RWPE1 (cell line): ENCODE measurements around the gene CDCA8.

ENCODE experiments used
- CTCF ChIA-PET: fragments of 350-600 bp; sonication (Branson Sonifier 250); formaldehyde crosslinking; extraction: SDS; loops from one replicate; lab custom pipeline; 2021; lab: Yijun Ruan, JAX
- POLR2A ChIA-PET: fragments of 400-600 bp; formaldehyde crosslinking; extraction: SDS; loops from one replicate; lab custom pipeline; 2020; ENCODE audit warnings: antibody characterized with exemption; ENCODE audit not compliant: low non-redundant PET; lab: Yijun Ruan, JAX
- DNase-seq: peaks from one replicate; pipeline ENCODE4 v3.0.0; 2012; ENCODE audit warnings: low spot score
- H3K27ac ChIP-seq: fragments of 450-650 bp; 2 replicates; pipeline ENCODE4 v1.5.1; 2017
- TF ChIP-seq, protein P1 (sequence below): fragments of 450-650 bp; conservative IDR thresholded peaks from 2 replicates; pipeline ENCODE4 v1.5.1; 2017; ENCODE audit warnings: low read depth, mild to moderate bottlenecking

CDCA8 gene

DNA sequence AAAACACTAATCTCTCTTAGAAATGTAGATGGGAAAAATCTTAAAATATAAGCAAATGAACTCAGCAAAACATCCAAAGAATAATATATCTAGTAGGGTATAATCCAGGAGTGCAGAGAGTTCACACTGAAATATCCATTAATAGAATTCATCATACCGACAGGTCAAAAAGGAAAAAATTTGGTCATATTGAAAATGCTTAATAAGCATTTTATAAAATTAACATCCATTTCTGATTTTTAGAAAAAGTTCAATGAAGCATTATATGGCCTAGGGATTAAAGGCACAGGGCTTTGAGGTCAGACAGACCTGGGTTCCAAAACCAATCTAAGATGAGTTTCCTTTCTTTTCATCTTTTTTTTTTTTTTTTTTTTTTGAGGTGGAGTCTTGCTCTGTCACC, 56.2 kb downstream of the CDCA8 start:
- ChIA-PET POLR2A (no interaction called here), CTCF (no interaction called here)
- no peak overlapping the region for H3K27ac ChIP-seq
- TF ChIP-seq, protein P1, sequence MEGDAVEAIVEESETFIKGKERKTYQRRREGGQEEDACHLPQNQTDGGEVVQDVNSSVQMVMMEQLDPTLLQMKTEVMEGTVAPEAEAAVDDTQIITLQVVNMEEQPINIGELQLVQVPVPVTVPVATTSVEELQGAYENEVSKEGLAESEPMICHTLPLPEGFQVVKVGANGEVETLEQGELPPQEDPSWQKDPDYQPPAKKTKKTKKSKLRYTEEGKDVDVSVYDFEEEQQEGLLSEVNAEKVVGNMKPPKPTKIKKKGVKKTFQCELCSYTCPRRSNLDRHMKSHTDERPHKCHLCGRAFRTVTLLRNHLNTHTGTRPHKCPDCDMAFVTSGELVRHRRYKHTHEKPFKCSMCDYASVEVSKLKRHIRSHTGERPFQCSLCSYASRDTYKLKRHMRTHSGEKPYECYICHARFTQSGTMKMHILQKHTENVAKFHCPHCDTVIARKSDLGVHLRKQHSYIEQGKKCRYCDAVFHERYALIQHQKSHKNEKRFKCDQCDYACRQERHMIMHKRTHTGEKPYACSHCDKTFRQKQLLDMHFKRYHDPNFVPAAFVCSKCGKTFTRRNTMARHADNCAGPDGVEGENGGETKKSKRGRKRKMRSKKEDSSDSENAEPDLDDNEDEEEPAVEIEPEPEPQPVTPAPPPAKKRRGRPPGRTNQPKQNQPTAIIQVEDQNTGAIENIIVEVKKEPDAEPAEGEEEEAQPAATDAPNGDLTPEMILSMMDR = no peak
- DNase-seq = no peak

DNA sequence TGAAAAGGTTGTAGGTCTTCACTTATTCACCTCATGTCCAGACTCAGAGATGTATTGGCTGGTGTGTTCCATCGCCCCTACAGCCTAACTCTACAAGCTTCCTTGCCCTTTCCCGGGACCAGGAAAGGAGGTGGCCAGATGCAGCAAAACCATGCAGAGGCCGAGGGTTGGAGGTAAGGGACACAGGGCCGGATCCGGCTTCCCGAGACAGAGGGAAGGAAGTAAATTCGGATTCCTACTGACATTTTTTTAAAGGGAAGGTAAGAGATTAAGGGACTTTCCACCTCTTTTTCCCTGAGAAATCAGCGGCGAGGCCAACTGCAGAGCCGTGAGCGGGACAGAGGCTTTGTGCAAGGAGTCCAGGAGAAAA, 59.9 kb downstream of the CDCA8 start:
- H3K27ac ChIP-seq = no peak overlapping the region
- CTCF ChIA-PET = no interaction called here

DNA sequence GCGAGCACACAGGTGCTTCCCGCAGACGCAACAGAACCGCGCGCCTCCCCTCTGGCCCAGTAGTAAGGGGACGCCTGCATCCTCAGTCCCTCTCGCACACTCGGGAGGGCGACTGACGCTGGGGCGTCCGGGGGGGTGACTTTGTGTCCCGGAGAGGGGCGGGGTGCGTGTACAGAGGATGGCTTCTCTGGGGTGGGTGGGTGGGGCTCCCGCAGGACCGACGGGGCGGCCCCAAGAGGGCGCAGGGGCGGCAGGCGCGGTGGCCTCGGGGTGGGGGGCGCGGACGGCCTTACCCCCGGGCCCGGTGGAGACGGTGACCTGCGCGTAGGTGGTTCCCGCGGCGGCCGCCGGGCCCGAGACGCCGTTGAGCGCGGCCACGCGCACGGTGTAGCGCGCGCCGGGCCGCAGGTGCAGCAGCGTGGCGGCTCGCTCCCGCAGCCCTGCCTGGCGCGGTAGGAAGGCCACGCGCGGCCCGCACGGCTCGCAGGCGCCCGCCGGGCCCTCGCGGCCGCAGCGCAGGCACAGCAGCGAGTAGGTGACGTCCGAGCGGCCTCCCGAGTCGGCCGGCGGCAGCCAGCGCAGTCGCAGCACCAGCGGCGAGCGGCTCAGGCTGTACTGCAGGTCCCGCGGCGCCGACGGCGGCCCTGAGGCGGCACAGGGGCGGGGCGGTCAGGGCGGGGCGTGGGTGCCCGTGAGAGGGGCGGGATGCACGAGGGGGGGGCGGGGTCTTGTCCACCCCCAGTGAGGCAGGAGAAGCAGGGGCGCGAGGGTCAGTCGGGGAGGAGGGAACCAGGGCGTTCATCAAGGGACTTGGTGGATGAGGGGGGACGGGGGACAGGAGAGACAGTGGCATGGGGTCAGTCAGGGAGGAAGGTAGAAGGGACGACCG, 60.5 kb downstream of the CDCA8 start:
- no peak overlapping the region for H3K27ac ChIP-seq
- CTCF ChIA-PET = no interaction called here
- POLR2A ChIA-PET = no interaction called here
- TF ChIP-seq, protein P1 = no peak
- no peak for DNase-seq

More for the DNA sequence above, 59.9 kb downstream of the CDCA8 start:
- POLR2A ChIA-PET = no interaction called here
- TF ChIP-seq, protein P1 = no peak
- DNase-seq = no peak

DNA sequence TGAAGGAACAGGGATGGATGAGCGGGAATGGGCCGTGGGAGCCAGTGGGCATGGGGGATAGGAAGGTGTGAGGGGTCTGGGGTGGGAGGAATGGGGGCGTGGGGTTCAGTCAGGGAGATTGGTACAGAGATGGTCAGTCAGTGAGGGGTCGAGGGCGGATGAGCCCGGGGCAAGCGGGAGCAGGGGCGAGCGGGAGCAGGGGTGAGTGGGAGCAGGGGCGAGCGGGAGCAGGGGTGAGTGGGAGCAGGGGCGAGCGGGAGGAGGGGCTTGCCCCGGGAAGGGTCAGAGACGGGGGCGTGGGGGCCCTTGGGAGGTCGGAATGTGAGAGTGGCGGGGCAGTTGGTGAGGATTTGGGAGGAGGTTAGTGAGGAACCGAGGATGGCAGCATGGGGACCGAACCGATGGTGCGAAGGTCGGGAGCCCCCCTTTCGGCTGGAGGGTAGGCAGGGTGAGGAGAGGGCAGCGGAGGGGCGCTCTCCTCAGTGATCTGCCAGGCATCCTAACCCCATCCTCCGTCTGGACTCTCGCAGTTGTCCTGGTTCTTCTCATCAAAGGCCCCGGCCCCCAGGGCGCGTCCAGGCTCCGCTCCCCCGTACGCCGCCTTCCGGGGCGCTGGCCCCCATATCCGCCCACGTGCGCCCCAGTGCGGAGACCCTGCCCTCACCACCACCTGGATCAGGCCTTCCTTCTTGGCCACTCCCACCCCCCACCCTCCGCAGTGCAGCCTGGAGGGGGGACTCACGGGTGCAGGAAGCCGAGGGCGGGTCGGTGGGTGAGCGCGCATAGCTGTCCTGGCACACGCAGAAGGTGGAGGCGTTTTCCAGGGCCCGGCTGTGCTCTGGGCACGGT, 61.4 kb downstream of the CDCA8 start:
- CTCF ChIA-PET = interaction anchor here (0.7 kb wide), 1 partner anchor 129 kb away, joined by 3 read pairs; no protein-coding TSS in a partner anchor
- POLR2A ChIA-PET = no interaction called here
- DNase-seq = no peak
- TF ChIP-seq, protein P1 = no peak
- no peak overlapping the region for H3K27ac ChIP-seq

DNA sequence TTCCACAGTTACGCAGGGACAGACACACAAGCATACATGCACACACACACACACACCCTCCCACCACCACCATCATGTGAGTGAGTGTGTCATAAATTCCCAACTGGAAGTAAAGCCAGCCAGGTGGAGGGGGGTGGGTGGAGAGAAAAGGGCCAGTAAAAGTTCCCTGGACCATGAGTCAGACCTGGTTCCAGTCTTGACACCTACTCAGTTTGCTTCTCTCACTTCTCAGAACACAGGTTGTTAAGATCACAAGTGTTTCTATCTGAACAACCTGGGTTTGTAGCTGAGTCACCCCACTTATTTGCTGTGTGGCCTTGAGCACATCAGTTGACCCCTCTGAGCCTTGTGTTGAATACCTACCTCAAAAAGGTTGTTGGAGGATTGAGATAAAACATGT, 63.0 kb downstream of the CDCA8 start:
- ChIA-PET POLR2A (no interaction called here), CTCF (no interaction called here)
- peak; percentile 63 for DNase-seq
- TF ChIP-seq, protein P1 = no peak
- no peak overlapping the region for H3K27ac ChIP-seq

DNA sequence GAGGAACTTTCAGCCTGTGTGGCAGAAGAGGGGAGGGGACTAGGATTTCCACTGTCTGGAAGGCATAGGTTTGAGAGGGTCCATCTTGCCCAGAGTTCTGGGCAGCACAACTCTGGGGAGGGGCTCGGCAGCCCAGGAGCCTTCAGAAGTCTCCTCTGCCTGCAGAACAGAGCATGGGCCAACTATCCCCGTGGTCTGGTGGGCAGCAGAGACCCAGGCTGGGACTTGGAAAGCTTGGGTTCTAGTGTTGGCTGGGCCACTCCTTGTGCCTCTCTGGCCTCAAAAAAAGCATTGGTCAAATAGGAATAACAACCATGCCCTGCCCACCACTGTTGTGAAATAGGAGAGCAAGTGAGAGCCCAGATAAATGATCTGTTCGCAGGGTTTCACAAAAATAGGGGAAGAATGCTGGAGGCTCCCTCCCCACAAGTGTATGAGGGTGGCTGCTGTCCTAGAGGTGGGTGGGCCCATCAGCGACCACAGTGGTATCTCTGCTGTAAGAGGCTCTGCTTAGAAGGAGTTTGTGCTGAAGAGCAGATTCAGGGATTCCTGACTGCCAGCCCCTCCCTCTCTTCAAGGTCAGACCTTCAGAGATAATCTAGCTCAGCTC, 63.7 kb downstream of the CDCA8 start:
- H3K27ac ChIP-seq = no peak overlapping the region
- TF ChIP-seq, protein P1 = no peak
- CTCF ChIA-PET = no interaction called here
- DNase-seq = no peak
- POLR2A ChIA-PET = no interaction called here
